ENCODE data around the gene SEMA3D.

Gene SEMA3D

DNA sequence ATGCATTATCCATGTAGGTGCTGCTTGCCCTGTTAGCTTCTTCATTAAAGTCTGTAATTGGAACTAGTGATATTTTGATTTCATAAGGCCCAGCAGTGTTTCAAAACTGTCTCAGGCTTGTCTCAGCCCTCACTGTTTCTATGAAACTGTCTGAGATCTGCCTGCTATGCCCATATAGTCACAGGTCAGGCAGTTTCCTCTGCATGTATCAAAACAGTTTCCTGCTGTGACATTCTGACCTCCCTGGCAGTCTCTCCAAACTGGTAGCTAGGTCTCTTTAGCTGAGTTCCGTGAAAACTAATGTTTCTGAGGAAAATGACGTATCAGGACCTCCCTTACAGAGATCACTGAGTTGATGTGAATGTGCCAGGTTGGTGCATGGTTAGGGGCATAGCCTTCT is 18.9 kb upstream of the SEMA3D start:
- ChIA-PET POLR2A (no interaction called here), CTCF (interaction anchor here (1.4 kb wide), 1 partner anchor 13 kb away, joined by 3 read pairs; no protein-coding TSS in a partner anchor)
- Histone ChIP-seq H3K9me3 (ENCODE audit: control extremely low read depth in 1 of 5, control insufficient read depth in 4 of 5, insufficient read depth in 2 of 5, low read depth in 1 of 5, low read length in 4 of 5) (no peaks in the 10 kb centered on the region), H3K4me3 (ENCODE audit: control insufficient read depth in 1 of 7, extremely low read depth in 1 of 7, insufficient read depth in 4 of 7, low read depth in 2 of 7, low read length in 6 of 7) (no peak overlapping the region), H3K36me3 (ENCODE audit: control insufficient read depth in 4 of 4, insufficient read depth in 4 of 4, low read length in 3 of 4) (no peaks in the 10 kb centered on the region), H3K27me3 (replicated peaks in 2 of 5; ENCODE audit: control insufficient read depth in 4 of 5, insufficient read depth in 5 of 5, low read length in 4 of 5) (no peaks in the 10 kb centered on the region), H3K4me1 (ENCODE audit: control extremely low read depth in 1 of 4, control insufficient read depth in 4 of 4, insufficient read depth in 4 of 4, low read length in 3 of 4) (no peaks in the 10 kb centered on the region), H3K27ac (ENCODE audit: insufficient read depth in 1 of 2, low read depth in 1 of 2, low read length in 2 of 2, poor library complexity in 1 of 2, severe bottlenecking in 2 of 2) (no peak overlapping the region)
- WGBS (ENCODE audit: insufficient coverage): no CpG with 5 or more reads among the region's 2 CpGs
- DNase-seq: no peak

DNA sequence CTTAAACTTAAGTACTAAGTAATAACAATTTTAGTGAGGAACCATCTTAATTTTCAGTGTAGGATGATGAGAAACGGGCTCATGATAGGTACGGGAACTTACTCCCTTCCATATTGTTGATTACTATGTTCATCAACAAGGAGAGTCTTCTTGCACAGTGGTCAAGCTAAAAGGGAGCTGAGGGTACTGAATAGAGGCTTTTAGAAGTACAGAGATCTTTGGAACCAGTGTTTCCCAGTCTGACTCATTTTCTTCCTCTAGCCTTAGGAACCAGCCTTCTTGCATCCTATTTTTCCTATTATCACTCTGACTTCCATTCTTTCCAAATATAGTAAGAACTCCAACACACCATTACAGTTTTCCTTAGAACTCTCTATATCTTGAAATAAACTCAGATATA is 17.6 kb upstream of the SEMA3D start:
- POLR2A ChIA-PET: no interaction called here
- no peaks in the 10 kb centered on the region for H3K9me3 ChIP-seq (ENCODE audit: control extremely low read depth in 1 of 5, control insufficient read depth in 4 of 5, insufficient read depth in 2 of 5, low read depth in 1 of 5, low read length in 4 of 5)
- H3K27me3 ChIP-seq (replicated peaks in 2 of 5; ENCODE audit: control insufficient read depth in 4 of 5, insufficient read depth in 5 of 5, low read length in 4 of 5): no peaks in the 10 kb centered on the region
- no peak overlapping the region for H3K27ac ChIP-seq (ENCODE audit: insufficient read depth in 1 of 2, low read depth in 1 of 2, low read length in 2 of 2, poor library complexity in 1 of 2, severe bottlenecking in 2 of 2)
- no peaks in the 10 kb centered on the region for H3K4me1 ChIP-seq (ENCODE audit: control extremely low read depth in 1 of 4, control insufficient read depth in 4 of 4, insufficient read depth in 4 of 4, low read length in 3 of 4)
- no peaks in the 10 kb centered on the region for H3K36me3 ChIP-seq (ENCODE audit: control insufficient read depth in 4 of 4, insufficient read depth in 4 of 4, low read length in 3 of 4)
- WGBS (ENCODE audit: insufficient coverage): no CpG with 5 or more reads among the region's 2 CpGs
- CTCF ChIA-PET: interaction anchor here (1.4 kb wide), 1 partner anchor 12 kb away, joined by 3 read pairs; no protein-coding TSS in a partner anchor
- no peak overlapping the region for H3K4me3 ChIP-seq (ENCODE audit: control insufficient read depth in 1 of 7, extremely low read depth in 1 of 7, insufficient read depth in 4 of 7, low read depth in 2 of 7, low read length in 6 of 7)
- DNase-seq: no peak

DNA sequence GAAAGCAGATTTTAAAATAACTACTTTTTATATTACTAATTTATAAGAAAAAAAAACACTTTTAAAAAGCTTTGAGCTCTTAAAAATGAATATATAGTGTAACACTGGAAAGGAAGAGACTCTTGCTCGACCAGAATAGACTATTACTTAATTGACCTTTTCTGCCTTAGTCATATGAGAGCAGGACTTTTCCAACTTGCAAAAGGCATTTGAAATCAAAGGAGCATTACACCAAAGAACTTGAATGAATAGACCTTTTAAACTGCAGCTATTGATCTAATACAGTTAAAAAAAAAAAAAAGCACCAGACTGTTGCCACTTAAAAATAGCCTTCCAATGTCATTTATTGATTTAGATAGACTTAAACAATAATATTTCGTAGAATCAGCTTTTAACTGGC is 17.2 kb upstream of the SEMA3D start:
- CTCF ChIA-PET: no interaction called here
- DNase-seq: no peak
- POLR2A ChIA-PET: no interaction called here
- no peaks in the 10 kb centered on the region for H3K4me1 ChIP-seq (ENCODE audit: control extremely low read depth in 1 of 4, control insufficient read depth in 4 of 4, insufficient read depth in 4 of 4, low read length in 3 of 4)
- H3K4me3 ChIP-seq (ENCODE audit: control insufficient read depth in 1 of 7, extremely low read depth in 1 of 7, insufficient read depth in 4 of 7, low read depth in 2 of 7, low read length in 6 of 7): no peak overlapping the region
- no peaks in the 10 kb centered on the region for H3K36me3 ChIP-seq (ENCODE audit: control insufficient read depth in 4 of 4, insufficient read depth in 4 of 4, low read length in 3 of 4)
- no peaks in the 10 kb centered on the region for H3K27me3 ChIP-seq (replicated peaks in 2 of 5; ENCODE audit: control insufficient read depth in 4 of 5, insufficient read depth in 5 of 5, low read length in 4 of 5)
- no peak overlapping the region for H3K27ac ChIP-seq (ENCODE audit: insufficient read depth in 1 of 2, low read depth in 1 of 2, low read length in 2 of 2, poor library complexity in 1 of 2, severe bottlenecking in 2 of 2)
- peaks cover 0 to 1% (median 0%) of the 10 kb centered on the region in 5 experiments for H3K9me3 ChIP-seq (ENCODE audit: control extremely low read depth in 1 of 5, control insufficient read depth in 4 of 5, insufficient read depth in 2 of 5, low read depth in 1 of 5, low read length in 4 of 5)
- WGBS (ENCODE audit: insufficient coverage): no CpG with 5 or more reads among the region's 2 CpGs

DNA sequence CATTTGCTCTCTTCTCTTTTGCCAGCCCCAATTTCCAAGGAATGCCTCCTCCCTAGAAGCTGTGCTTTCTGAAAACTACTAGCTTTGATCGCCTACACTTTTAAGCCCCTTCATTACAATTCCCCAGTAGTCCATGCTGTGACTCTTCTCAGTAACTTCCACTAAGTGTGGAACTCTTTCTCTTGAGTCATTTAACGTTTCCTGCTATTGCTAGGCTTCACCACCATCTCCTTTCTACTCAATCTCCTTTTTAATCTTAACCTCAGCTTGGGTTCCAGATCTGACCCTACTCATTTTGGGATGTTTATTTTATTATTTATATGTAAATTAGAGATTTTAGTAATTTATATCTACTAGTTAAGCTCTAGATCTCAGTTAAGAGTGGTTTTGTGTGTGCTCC is 14.4 kb upstream of the SEMA3D start:
- no peak for DNase-seq
- ChIA-PET CTCF (interaction anchor here (1.0 to 1.4 kb wide), 2 partner anchors 9 to 10 kb away, joined by 3 to 8 read pairs; no protein-coding TSS in a partner anchor), POLR2A (no interaction called here)
- no peak overlapping the region for H3K4me3 ChIP-seq (ENCODE audit: control insufficient read depth in 1 of 7, extremely low read depth in 1 of 7, insufficient read depth in 4 of 7, low read depth in 2 of 7, low read length in 6 of 7)
- peaks cover 0 to 1% (median 0%) of the 10 kb centered on the region in 5 experiments for H3K9me3 ChIP-seq (ENCODE audit: control extremely low read depth in 1 of 5, control insufficient read depth in 4 of 5, insufficient read depth in 2 of 5, low read depth in 1 of 5, low read length in 4 of 5)
- H3K36me3 ChIP-seq (ENCODE audit: control insufficient read depth in 4 of 4, insufficient read depth in 4 of 4, low read length in 3 of 4): no peaks in the 10 kb centered on the region
- no peaks in the 10 kb centered on the region for H3K4me1 ChIP-seq (ENCODE audit: control extremely low read depth in 1 of 4, control insufficient read depth in 4 of 4, insufficient read depth in 4 of 4, low read length in 3 of 4)
- WGBS (ENCODE audit: insufficient coverage): 100% methylated on average over 2 of the region's 2 CpGs
- no peak overlapping the region for H3K27ac ChIP-seq (ENCODE audit: insufficient read depth in 1 of 2, low read depth in 1 of 2, low read length in 2 of 2, poor library complexity in 1 of 2, severe bottlenecking in 2 of 2)
- H3K27me3 ChIP-seq (replicated peaks in 2 of 5; ENCODE audit: control insufficient read depth in 4 of 5, insufficient read depth in 5 of 5, low read length in 4 of 5): no peaks in the 10 kb centered on the region

DNA sequence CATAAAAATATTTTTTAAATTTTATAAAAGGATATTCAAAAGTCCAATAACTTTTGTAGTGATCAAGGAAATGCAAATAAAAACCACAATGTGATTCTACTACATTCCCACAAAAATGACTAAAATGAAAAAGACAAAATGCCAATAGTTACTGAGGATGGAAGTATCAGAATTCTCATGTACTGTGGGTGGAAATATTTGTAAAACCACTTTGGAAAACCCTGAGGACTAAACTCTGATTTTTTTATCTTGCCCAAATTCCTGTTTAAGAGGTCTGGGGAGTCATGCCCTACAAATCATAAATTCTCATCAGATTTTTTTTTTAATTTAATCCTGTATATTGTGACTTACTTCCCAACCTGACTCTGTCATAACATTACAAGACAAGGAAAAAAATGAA is 9.8 kb upstream of the SEMA3D start:
- no peak overlapping the region for H3K27ac ChIP-seq (ENCODE audit: insufficient read depth in 1 of 2, low read depth in 1 of 2, low read length in 2 of 2, poor library complexity in 1 of 2, severe bottlenecking in 2 of 2)
- H3K9me3 ChIP-seq (ENCODE audit: control extremely low read depth in 1 of 5, control insufficient read depth in 4 of 5, insufficient read depth in 2 of 5, low read depth in 1 of 5, low read length in 4 of 5): peaks cover 0 to 1% (median 0%) of the 10 kb centered on the region in 5 experiments
- H3K4me1 ChIP-seq (ENCODE audit: control extremely low read depth in 1 of 4, control insufficient read depth in 4 of 4, insufficient read depth in 4 of 4, low read length in 3 of 4): no peaks in the 10 kb centered on the region
- ChIA-PET POLR2A (no interaction called here), CTCF (no interaction called here)
- H3K36me3 ChIP-seq (ENCODE audit: control insufficient read depth in 4 of 4, insufficient read depth in 4 of 4, low read length in 3 of 4): no peaks in the 10 kb centered on the region
- no peak for DNase-seq
- no peaks in the 10 kb centered on the region for H3K27me3 ChIP-seq (replicated peaks in 2 of 5; ENCODE audit: control insufficient read depth in 4 of 5, insufficient read depth in 5 of 5, low read length in 4 of 5)
- H3K4me3 ChIP-seq (ENCODE audit: control insufficient read depth in 1 of 7, extremely low read depth in 1 of 7, insufficient read depth in 4 of 7, low read depth in 2 of 7, low read length in 6 of 7): no peak overlapping the region

DNA sequence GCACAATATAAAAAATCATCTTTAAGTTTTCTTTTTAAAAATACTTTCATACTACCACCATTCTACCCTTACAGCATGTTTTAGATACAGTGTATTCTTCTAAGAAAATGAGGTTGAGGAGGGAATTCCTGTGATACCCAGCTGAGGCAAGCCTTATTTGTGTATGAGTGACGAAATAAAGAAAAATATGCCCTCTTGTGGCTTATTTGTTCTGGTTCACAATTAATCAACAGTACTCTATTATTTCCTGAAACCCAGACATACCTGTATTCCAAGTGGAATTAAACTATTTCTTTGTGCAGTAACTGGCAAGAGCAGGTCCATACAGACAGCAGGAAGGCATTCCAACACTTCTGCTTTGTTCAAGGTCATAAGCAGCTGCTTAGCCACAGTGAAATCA is 4.5 kb upstream of the SEMA3D start:
- peak in 2 of 3 donors; percentile 35 to 41 for DNase-seq
- POLR2A ChIA-PET: no interaction called here
- H3K27me3 ChIP-seq (replicated peaks in 2 of 5; ENCODE audit: control insufficient read depth in 4 of 5, insufficient read depth in 5 of 5, low read length in 4 of 5): peaks cover 0 to 11% (median 3%) of the 10 kb centered on the region in 5 experiments
- peaks cover 0 to 13% (median 11%) of the 10 kb centered on the region in 4 experiments for H3K4me1 ChIP-seq (ENCODE audit: control extremely low read depth in 1 of 4, control insufficient read depth in 4 of 4, insufficient read depth in 4 of 4, low read length in 3 of 4)
- CTCF ChIA-PET: interaction anchor here (1.5 to 2.0 kb wide), 2 partner anchors 10 to 558 kb away, joined by 3 to 8 read pairs; no protein-coding TSS in a partner anchor
- no CpG with 5 or more reads among the region's 1 CpG for WGBS (ENCODE audit: insufficient coverage)
- no peaks in the 10 kb centered on the region for H3K36me3 ChIP-seq (ENCODE audit: control insufficient read depth in 4 of 4, insufficient read depth in 4 of 4, low read length in 3 of 4)
- no peak overlapping the region for H3K4me3 ChIP-seq (ENCODE audit: control insufficient read depth in 1 of 7, extremely low read depth in 1 of 7, insufficient read depth in 4 of 7, low read depth in 2 of 7, low read length in 6 of 7)
- no peak overlapping the region for H3K27ac ChIP-seq (ENCODE audit: insufficient read depth in 1 of 2, low read depth in 1 of 2, low read length in 2 of 2, poor library complexity in 1 of 2, severe bottlenecking in 2 of 2)
- no peaks in the 10 kb centered on the region for H3K9me3 ChIP-seq (ENCODE audit: control extremely low read depth in 1 of 5, control insufficient read depth in 4 of 5, insufficient read depth in 2 of 5, low read depth in 1 of 5, low read length in 4 of 5)

DNA sequence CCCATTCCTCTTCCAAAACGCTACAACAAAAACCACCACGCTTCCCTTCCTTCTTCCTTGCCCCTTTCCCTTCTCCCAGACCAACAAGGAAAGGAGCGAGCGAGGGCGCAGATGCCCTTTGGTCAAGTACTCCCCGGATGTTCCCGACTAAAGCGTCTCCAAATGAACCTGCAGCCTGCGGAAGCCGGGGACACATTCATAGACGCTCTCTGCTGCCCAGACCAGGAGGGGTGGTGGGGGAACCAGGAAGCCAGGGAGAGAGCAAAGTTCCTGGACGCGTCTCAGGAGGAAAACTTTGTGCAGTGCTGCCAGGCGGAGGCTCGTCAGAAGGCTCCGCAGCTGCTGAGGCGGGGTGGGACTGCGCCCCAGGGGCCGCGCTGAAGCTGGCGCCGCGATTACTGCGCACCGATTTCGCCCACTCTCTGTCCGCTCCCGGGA is 754 bp downstream of the SEMA3D start:
- 0% methylated on average over 26 of the region's 28 CpGs for WGBS (ENCODE audit: insufficient coverage)
- H3K36me3 ChIP-seq (ENCODE audit: control insufficient read depth in 4 of 4, insufficient read depth in 4 of 4, low read length in 3 of 4): no peaks in the 10 kb centered on the region
- DNase-seq: peak in 2 of 3 donors; percentile 38 to 50
- CTCF ChIA-PET: interaction anchor here (1.0 to 1.5 kb wide), 9 partner anchors 9 to 563 kb away, joined by 3 to 5 read pairs (median 3); no protein-coding TSS in a partner anchor
- peaks cover 2 to 45% (median 9%) of the 10 kb centered on the region in 5 experiments for H3K27me3 ChIP-seq (replicated peaks in 2 of 5; ENCODE audit: control insufficient read depth in 4 of 5, insufficient read depth in 5 of 5, low read length in 4 of 5)
- H3K4me3 ChIP-seq (ENCODE audit: control insufficient read depth in 1 of 7, extremely low read depth in 1 of 7, insufficient read depth in 4 of 7, low read depth in 2 of 7, low read length in 6 of 7): peak overlapping the region; percentile 37 to 90 (median 77)
- no peak overlapping the region for H3K27ac ChIP-seq (ENCODE audit: insufficient read depth in 1 of 2, low read depth in 1 of 2, low read length in 2 of 2, poor library complexity in 1 of 2, severe bottlenecking in 2 of 2)
- POLR2A ChIA-PET: interaction anchor here (0.9 kb wide), 1 partner anchor 278 kb away, joined by 3 read pairs; no protein-coding TSS in a partner anchor
- H3K9me3 ChIP-seq (ENCODE audit: control extremely low read depth in 1 of 5, control insufficient read depth in 4 of 5, insufficient read depth in 2 of 5, low read depth in 1 of 5, low read length in 4 of 5): no peaks in the 10 kb centered on the region
- peaks cover 8 to 28% (median 25%) of the 10 kb centered on the region in 4 experiments for H3K4me1 ChIP-seq (ENCODE audit: control extremely low read depth in 1 of 4, control insufficient read depth in 4 of 4, insufficient read depth in 4 of 4, low read length in 3 of 4)

Data from common myeloid progenitor, CD34-positive (primary cell).